HEK293 (cell line): Measurements from ENCODE around the gene RPS6KA2.

Experiments
- CTCF ChIA-PET: fragments of 350-600 bp; formaldehyde crosslinking; extraction: SDS; loops from one replicate; lab custom pipeline; 2021; ENCODE audit warnings: antibody characterized with exemption; lab: Yijun Ruan, JAX
- POLR2A ChIA-PET: fragments of 300-600 bp; formaldehyde crosslinking; extraction: SDS; loops from one replicate; lab custom pipeline; 2020; ENCODE audit warnings: antibody characterized with exemption, inconsistent platforms; lab: Yijun Ruan, JAX
- H3K27ac ChIP-seq: fragments of 200-500 bp; sonication (Bioruptor generic); 2 replicates; pipeline ENCODE4 v1.5.1; 2014; ENCODE audit warnings: low read depth, low read length, control low read depth, inconsistent platforms; ENCODE audit errors: extremely low read depth
- H3K36me3 ChIP-seq, 2 experiments: fragments of 200-500 bp in 1 of 2; sonication (Bioruptor generic) in 1 of 2; 1 replicate in 1 of 2; 2 replicates in 1 of 2; pipeline ENCODE4 v1.5.1; 2014 to 2017; ENCODE audit warnings: inconsistent platforms in 2 of 2, low read length in 2 of 2; ENCODE audit not compliant: control insufficient read depth in 2 of 2, insufficient read depth in 1 of 2
- H3K4me1 ChIP-seq: fragments of 200-500 bp; sonication (Bioruptor generic); 2 replicates; pipeline ENCODE4 v1.5.1; 2014; ENCODE audit warnings: mild to moderate bottlenecking, low read length, inconsistent platforms; ENCODE audit not compliant: control insufficient read depth, insufficient read depth
- H3K4me3 ChIP-seq: 2 replicates; pipeline ENCODE4 v1.5.1; 2011; ENCODE audit warnings: low read depth, mild to moderate bottlenecking, control low read depth, low read length, moderate library complexity
- H3K9me3 ChIP-seq: fragments of 200-500 bp; sonication (Bioruptor generic); 2 replicates; pipeline ENCODE4 v1.5.1; 2014; ENCODE audit warnings: low read depth, low read length, inconsistent platforms; ENCODE audit not compliant: control insufficient read depth, insufficient read depth
- ELK4 ChIP-seq: IDR thresholded peaks from 2 replicates; pipeline ENCODE4 v1.6.1; 2011; ENCODE audit warnings: mild to moderate bottlenecking, low read depth, low read length, borderline replicate concordance
- FEZF1 ChIP-seq: fragments of 450-650 bp; formaldehyde crosslinking; IDR thresholded peaks from 2 replicates; pipeline ENCODE4 v1.5.1; 2016; ENCODE audit warnings: missing biosample characterization, missing genetic modification characterization
- GFI1B ChIP-seq: fragments of 450-650 bp; formaldehyde crosslinking; IDR thresholded peaks from 2 replicates; pipeline ENCODE4 v1.5.1; 2016; ENCODE audit warnings: missing biosample characterization, missing genetic modification characterization
- GLI2 ChIP-seq: fragments of 450-650 bp; formaldehyde crosslinking; IDR thresholded peaks from 2 replicates; pipeline ENCODE4; 2017; ENCODE audit warnings: missing biosample characterization, missing genetic modification characterization, low read depth, borderline replicate concordance
- KLF9 ChIP-seq: fragments of 450-650 bp; formaldehyde crosslinking; IDR thresholded peaks from 2 replicates; pipeline ENCODE4 v1.5.1; 2016; ENCODE audit warnings: missing biosample characterization, missing genetic modification characterization, low read depth
- PBX3 ChIP-seq: sonication (generic); formaldehyde crosslinking; IDR thresholded peaks from 2 replicates; pipeline ENCODE4 v1.8.1; 2022; ENCODE audit warnings: mild to moderate bottlenecking, moderate library complexity, missing genetic modification reagents
- REPIN1 ChIP-seq: fragments of 450-650 bp; formaldehyde crosslinking; IDR thresholded peaks from 2 replicates; pipeline ENCODE4 v1.5.1; 2017; ENCODE audit warnings: missing biosample characterization, missing genetic modification characterization, low read depth
- SP2 ChIP-seq: fragments of 450-650 bp; formaldehyde crosslinking; IDR thresholded peaks from 2 replicates; pipeline ENCODE4 v1.5.1; 2016; ENCODE audit warnings: missing biosample characterization, missing genetic modification characterization
- SP3 ChIP-seq: fragments of 450-650 bp; formaldehyde crosslinking; IDR thresholded peaks from 2 replicates; pipeline ENCODE4 v1.5.1; 2016; ENCODE audit warnings: missing biosample characterization, missing genetic modification characterization
- YY2 ChIP-seq: fragments of 450-650 bp; formaldehyde crosslinking; IDR thresholded peaks from 2 replicates; pipeline ENCODE4 v1.5.1; 2016; ENCODE audit warnings: missing biosample characterization, missing genetic modification characterization
- ZBTB1 ChIP-seq: fragments of 450-650 bp; formaldehyde crosslinking; IDR thresholded peaks from 2 replicates; pipeline ENCODE4 v1.5.1; 2016; ENCODE audit warnings: missing biosample characterization, missing genetic modification characterization
- ZBTB17 ChIP-seq: fragments of 450-650 bp; formaldehyde crosslinking; IDR thresholded peaks from 2 replicates; pipeline ENCODE4 v1.5.1; 2016; ENCODE audit warnings: missing biosample characterization, missing genetic modification characterization
- ZBTB48 ChIP-seq: fragments of 450-650 bp; formaldehyde crosslinking; IDR thresholded peaks from 2 replicates; pipeline ENCODE4 v1.5.1; 2016; ENCODE audit warnings: missing biosample characterization, missing genetic modification characterization
- ZFP41 ChIP-seq: fragments of 450-650 bp; formaldehyde crosslinking; IDR thresholded peaks from 2 replicates; pipeline ENCODE4 v1.5.1; 2016; ENCODE audit warnings: missing biosample characterization, missing genetic modification characterization, borderline replicate concordance
- ZNF132 ChIP-seq: fragments of 450-650 bp; formaldehyde crosslinking; IDR thresholded peaks from 2 replicates; pipeline ENCODE4 v1.5.1; 2017; ENCODE audit warnings: missing biosample characterization, missing genetic modification characterization, borderline replicate concordance
- ZNF133 ChIP-seq: fragments of 450-650 bp; formaldehyde crosslinking; IDR thresholded peaks from 2 replicates; pipeline ENCODE4 v1.5.1; 2016; ENCODE audit warnings: missing biosample characterization, missing genetic modification characterization
- ZNF148 ChIP-seq: fragments of 450-650 bp; formaldehyde crosslinking; IDR thresholded peaks from 2 replicates; pipeline ENCODE4 v1.5.0; 2017; ENCODE audit warnings: missing biosample characterization, missing genetic modification characterization, borderline replicate concordance
- ZNF239 ChIP-seq: fragments of 450-650 bp; formaldehyde crosslinking; IDR thresholded peaks from 2 replicates; pipeline ENCODE4 v1.5.1; 2016; ENCODE audit warnings: missing biosample characterization, missing genetic modification characterization
- ZNF311 ChIP-seq: fragments of 450-650 bp; formaldehyde crosslinking; IDR thresholded peaks from 2 replicates; pipeline ENCODE4 v1.5.1; 2017; ENCODE audit warnings: missing biosample characterization, missing genetic modification characterization, borderline replicate concordance
- ZNF404 ChIP-seq: fragments of 450-650 bp; formaldehyde crosslinking; IDR thresholded peaks from 2 replicates; pipeline ENCODE4 v1.5.1; 2017; ENCODE audit warnings: missing biosample characterization, missing genetic modification characterization
- ZNF473 ChIP-seq: fragments of 450-650 bp; formaldehyde crosslinking; IDR thresholded peaks from 2 replicates; pipeline ENCODE4 v1.5.1; 2017; ENCODE audit warnings: missing biosample characterization, missing genetic modification characterization
- ZNF548 ChIP-seq: fragments of 450-650 bp; formaldehyde crosslinking; IDR thresholded peaks from 2 replicates; pipeline ENCODE4 v1.5.1; 2016; ENCODE audit warnings: missing biosample characterization, missing genetic modification characterization
- ZNF585B ChIP-seq: fragments of 450-650 bp; formaldehyde crosslinking; IDR thresholded peaks from 2 replicates; pipeline ENCODE4 v1.5.1; 2016; ENCODE audit warnings: missing biosample characterization, missing genetic modification characterization
- ZNF624 ChIP-seq: fragments of 450-650 bp; formaldehyde crosslinking; IDR thresholded peaks from 2 replicates; pipeline ENCODE4 v1.5.1; 2017; ENCODE audit warnings: missing biosample characterization, missing genetic modification characterization
- ZNF626 ChIP-seq: fragments of 450-650 bp; sonication (Bioruptor Pico); formaldehyde crosslinking; IDR thresholded peaks from 2 replicates; pipeline ENCODE4 v1.5.1; 2018; ENCODE audit warnings: missing biosample characterization, missing genetic modification characterization, inconsistent platforms
- ZNF658 ChIP-seq: fragments of 450-650 bp; formaldehyde crosslinking; IDR thresholded peaks from 2 replicates; pipeline ENCODE4; 2016; ENCODE audit warnings: missing biosample characterization, missing genetic modification characterization
- ZNF660 ChIP-seq: fragments of 450-650 bp; IDR thresholded peaks from 2 replicates; pipeline ENCODE4 v1.5.1; 2018; ENCODE audit warnings: missing biosample characterization, mild to moderate bottlenecking, missing genetic modification characterization
- ZNF76 ChIP-seq: fragments of 450-650 bp; formaldehyde crosslinking; IDR thresholded peaks from 2 replicates; pipeline ENCODE4; 2016; ENCODE audit warnings: low read depth, missing biosample characterization, missing genetic modification characterization, borderline replicate concordance
- ZNF792 ChIP-seq: fragments of 450-650 bp; formaldehyde crosslinking; IDR thresholded peaks from 2 replicates; pipeline ENCODE4 v1.5.1; 2016; ENCODE audit warnings: missing biosample characterization, missing genetic modification characterization
- ZNF837 ChIP-seq: fragments of 450-650 bp; formaldehyde crosslinking; IDR thresholded peaks from 2 replicates; pipeline ENCODE4 v1.5.1; 2016; ENCODE audit warnings: missing biosample characterization, missing genetic modification characterization
- ZSCAN30 ChIP-seq: fragments of 450-650 bp; IDR thresholded peaks from 2 replicates; pipeline ENCODE4 v1.5.1; 2018; ENCODE audit warnings: missing biosample characterization, mild to moderate bottlenecking, missing genetic modification characterization, moderate library complexity
- TF ChIP-seq, protein P1 (sequence below): fragments of 450-650 bp; formaldehyde crosslinking; IDR thresholded peaks from 2 replicates; pipeline ENCODE4 v1.5.1; 2016; ENCODE audit warnings: missing biosample characterization, missing genetic modification characterization

RPS6KA2 gene

DNA sequence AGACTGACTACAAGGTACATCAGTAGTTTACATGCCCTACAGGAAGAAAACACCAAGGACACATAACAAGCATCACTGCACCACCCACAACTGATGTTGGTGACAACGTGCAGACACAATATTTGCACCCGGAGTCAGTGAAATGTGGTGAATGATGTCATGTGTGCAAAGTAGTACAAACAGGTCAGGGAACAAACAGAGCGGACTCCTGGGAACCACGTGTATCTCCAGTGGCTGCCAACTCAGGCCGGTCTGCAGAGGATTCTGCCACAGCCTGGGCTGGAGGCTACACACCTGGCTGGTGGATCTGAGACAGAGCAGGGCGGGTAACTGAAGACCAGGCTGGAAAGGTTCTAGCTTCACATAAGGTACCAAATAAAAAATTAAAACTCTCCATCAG lies 28.2 kb upstream of the RPS6KA2 start:
- ChIA-PET CTCF (no interaction called here), POLR2A (no interaction called here)
- H3K4me1 ChIP-seq = no peaks in the 10 kb centered on the region
- no peaks in the 10 kb centered on the region for H3K36me3 ChIP-seq
- TF ChIP-seq ZFP41 (tag by site-specific recombination) = no peak
- TF ChIP-seq GFI1B = no peak
- no peak for TF ChIP-seq ZNF311
- no peak for TF ChIP-seq ZNF473 (tag by site-specific recombination)
- TF ChIP-seq ZBTB48 = no peak
- no peak for TF ChIP-seq ZNF660 (tag by site-specific recombination)
- no peak for TF ChIP-seq ZNF148 (tag by site-specific recombination)
- TF ChIP-seq SP3 (tag by site-specific recombination) = no peak
- TF ChIP-seq ZNF626 (tag by site-specific recombination) = no peak
- TF ChIP-seq ZNF658 (tag by site-specific recombination) = no peak
- TF ChIP-seq, protein P1, sequence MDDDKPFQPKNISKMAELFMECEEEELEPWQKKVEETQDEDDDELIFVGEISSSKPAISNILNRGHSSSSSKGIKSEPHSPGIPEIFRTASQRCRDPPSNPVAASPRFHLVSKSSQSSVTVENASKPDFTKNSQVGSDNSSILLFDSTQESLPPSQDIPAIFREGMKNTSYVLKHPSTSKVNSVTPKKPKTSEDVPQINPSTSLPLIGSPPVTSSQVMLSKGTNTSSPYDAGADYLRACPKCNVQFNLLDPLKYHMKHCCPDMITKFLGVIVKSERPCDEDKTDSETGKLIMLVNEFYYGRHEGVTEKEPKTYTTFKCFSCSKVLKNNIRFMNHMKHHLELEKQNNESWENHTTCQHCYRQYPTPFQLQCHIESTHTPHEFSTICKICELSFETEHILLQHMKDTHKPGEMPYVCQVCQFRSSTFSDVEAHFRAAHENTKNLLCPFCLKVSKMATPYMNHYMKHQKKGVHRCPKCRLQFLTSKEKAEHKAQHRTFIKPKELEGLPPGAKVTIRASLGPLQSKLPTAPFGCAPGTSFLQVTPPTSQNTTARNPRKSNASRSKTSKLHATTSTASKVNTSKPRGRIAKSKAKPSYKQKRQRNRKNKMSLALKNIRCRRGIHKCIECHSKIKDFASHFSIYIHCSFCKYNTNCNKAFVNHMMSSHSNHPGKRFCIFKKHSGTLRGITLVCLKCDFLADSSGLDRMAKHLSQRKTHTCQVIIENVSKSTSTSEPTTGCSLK (tag by site-specific recombination) = no peak
- no peak for TF ChIP-seq ZNF133 (tag by site-specific recombination)
- no peak for TF ChIP-seq ZBTB1 (tag by site-specific recombination)
- no peak for TF ChIP-seq PBX3 (CRISPR knock-in tag)
- TF ChIP-seq ZNF624 = no peak
- no peak for TF ChIP-seq YY2 (tag by site-specific recombination)
- TF ChIP-seq ZNF239 = no peak
- no peak for TF ChIP-seq ZNF404 (tag by site-specific recombination)
- no peak for TF ChIP-seq ZNF837
- TF ChIP-seq FEZF1 (tag by site-specific recombination) = no peak
- H3K9me3 ChIP-seq = no peaks in the 10 kb centered on the region
- no peak overlapping the region for H3K27ac ChIP-seq
- no peak overlapping the region for H3K4me3 ChIP-seq

DNA sequence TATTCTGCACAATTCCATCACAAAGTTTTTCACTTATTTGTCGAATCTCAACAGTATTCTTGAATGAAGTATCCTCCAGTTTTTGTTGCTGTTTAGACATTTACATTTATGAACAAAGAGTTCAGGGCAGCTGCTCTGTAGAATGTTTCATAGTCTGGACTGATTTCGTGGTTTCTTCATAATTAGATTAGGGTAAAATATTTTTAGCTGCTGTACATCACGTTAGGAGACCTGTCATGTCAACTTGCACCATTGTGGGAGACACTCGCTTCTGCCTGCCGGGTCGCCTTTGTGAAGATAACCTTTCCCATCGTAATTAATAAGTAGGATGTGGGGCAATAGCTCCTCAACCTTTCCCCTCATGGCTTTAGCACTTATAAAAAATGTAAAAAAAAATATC lies 27.5 kb upstream of the RPS6KA2 start:
- H3K9me3 ChIP-seq = no peaks in the 10 kb centered on the region
- CTCF ChIA-PET = no interaction called here
- no peaks in the 10 kb centered on the region for H3K4me1 ChIP-seq
- H3K4me3 ChIP-seq = no peak overlapping the region
- H3K36me3 ChIP-seq = no peaks in the 10 kb centered on the region
- no peak overlapping the region for H3K27ac ChIP-seq
- POLR2A ChIA-PET = no interaction called here
- TF ChIP-seq SP2 = no peak
- no peak for TF ChIP-seq GLI2 (tag by site-specific recombination)
- no peak for TF ChIP-seq ELK4
- TF ChIP-seq ZNF585B = no peak
- no peak for TF ChIP-seq ZNF792 (tag by site-specific recombination)
- no peak for TF ChIP-seq ZNF76 (tag by site-specific recombination)
- no peak for TF ChIP-seq ZBTB17 (tag by site-specific recombination)
- no peak for TF ChIP-seq ZSCAN30 (tag by site-specific recombination)
- TF ChIP-seq REPIN1 (tag by site-specific recombination) = no peak
- no peak for TF ChIP-seq ZNF548 (tag by site-specific recombination)
- no peak for TF ChIP-seq ZNF132 (tag by site-specific recombination)
- TF ChIP-seq KLF9 (tag by site-specific recombination) = no peak
